GM19193 (cell line): ENCODE measurements around the gene NDUFAF7.

Experiments
- POLR2A ChIP-seq: IDR thresholded peaks from 4 replicates; pipeline ENCODE4 v1.6.1; 2011; ENCODE audit not compliant: insufficient read depth, insufficient read length; ENCODE audit errors: extremely low read depth

Gene NDUFAF7

GRCh38 chr2:37211212-37211611 lies 20.2 kb upstream of the NDUFAF7 start:
- no peak for TF ChIP-seq POLR2A

- TF ChIP-seq POLR2A = no peak
These were observed 19.5 kb upstream of the NDUFAF7 start for GRCh38 chr2:37211939-37212338.

- no peak for TF ChIP-seq POLR2A
These were observed 16.2 kb upstream of the NDUFAF7 start for GRCh38 chr2:37215250-37215649.

DNA sequence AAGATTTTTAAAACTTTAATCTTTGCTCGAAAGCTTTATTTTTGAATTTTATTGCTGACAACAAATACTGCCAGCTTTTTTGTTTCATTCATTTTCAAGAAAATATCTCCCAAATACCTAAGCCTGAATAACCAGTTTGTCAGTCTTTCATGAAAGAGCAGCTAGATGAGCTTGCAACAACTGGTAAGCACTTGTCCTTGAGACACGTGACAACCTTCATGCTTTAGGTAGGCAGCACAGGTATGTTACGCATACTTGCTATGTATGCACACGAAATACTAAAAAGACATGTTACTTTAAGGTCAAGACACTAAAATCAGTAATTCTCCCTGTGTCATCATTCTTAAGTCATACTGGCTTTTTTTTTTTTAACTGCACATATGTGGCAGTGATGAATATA lies 12.4 kb upstream of the NDUFAF7 start:
- no peak for TF ChIP-seq POLR2A

DNA sequence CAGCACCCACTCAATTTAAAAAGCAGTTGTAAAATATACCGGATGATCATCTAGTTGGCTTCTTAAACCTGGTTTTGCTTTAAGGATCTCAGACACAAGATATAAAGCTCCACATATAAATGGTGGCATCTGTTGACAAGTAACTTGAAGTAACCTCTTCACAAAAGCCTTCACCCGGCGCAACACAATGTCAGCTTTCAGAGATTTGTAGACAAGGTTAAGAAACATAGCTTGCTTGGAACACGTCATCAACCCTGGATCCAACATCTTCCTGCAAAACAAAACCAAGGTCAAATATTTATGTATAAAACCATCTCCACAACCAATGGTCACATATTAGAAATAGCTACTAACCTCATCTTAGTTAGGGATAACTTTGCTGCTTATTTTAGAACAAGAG lies 8.3 kb upstream of the NDUFAF7 start:
- no peak for TF ChIP-seq POLR2A

DNA sequence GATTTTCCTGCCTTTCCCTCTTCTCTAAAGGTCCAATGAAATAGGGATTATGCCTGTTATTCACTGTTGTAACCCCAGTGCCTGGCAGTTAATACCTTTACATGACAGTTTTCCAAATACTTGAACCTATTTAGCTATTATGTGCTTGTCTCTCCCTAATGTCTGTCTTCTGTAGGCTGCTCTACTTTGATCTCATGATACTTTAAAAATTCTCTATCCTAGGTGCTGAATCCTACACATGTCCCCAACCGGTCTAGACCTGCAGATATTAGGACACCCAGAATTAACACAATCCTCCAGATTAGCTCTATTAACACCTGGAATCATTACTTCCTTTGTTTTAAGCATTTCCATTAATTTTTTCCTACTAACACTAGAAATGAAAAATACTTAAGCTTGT lies 7.4 kb upstream of the NDUFAF7 start:
- TF ChIP-seq POLR2A = no peak

- no peak for TF ChIP-seq POLR2A
These were observed 4.6 kb upstream of the NDUFAF7 start for GRCh38 chr2:37226863-37227262.

DNA sequence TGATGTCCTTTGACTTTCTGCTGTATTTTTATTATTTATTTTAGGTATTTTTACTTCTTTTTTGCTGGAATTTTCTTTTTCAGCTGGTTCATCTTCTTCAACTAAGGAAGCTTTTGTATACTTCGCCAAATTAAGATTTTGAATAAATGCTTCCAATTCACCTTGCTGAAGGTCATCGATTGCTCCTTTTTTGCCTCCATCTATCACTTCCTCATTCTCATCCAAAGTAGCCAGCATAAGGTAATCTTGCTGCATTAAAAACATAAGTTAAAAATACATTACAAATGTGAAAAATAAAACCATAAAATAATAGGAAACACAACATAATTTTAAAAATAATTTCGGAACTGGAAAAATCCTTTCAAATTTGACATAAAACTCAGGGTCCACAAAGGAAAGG lies 2.7 kb upstream of the NDUFAF7 start:
- no peak for TF ChIP-seq POLR2A

- no peak for TF ChIP-seq POLR2A
These were observed 877 bp upstream of the NDUFAF7 start for GRCh38 chr2:37230581-37230980.

- TF ChIP-seq POLR2A = no peak
These were observed 874 bp downstream of the NDUFAF7 start for GRCh38 chr2:37232131-37232933.

GRCh38 chr2:37243435-37243834 lies 12.0 kb downstream of the NDUFAF7 start:
- no peak for TF ChIP-seq POLR2A

DNA sequence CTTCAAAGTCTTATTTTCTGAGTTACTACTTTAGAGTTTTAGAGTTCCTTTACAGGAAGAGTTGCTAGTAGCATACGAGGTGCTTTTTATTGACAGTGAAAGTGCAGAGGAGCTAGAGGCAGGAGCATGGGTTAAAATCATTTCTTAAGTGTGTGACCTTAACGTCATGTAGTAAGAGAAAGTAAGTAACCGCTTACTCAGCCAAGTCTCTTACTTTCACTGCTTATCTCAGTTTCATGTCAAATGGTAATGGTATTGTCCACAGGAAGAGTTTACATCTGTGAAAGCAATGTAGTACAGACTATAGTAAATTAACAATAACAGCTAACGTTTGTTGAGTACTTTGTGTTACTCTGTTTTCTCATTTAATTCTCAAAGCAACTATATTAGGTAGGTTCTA lies 12.6 kb downstream of the NDUFAF7 start:
- no peak for TF ChIP-seq POLR2A

DNA sequence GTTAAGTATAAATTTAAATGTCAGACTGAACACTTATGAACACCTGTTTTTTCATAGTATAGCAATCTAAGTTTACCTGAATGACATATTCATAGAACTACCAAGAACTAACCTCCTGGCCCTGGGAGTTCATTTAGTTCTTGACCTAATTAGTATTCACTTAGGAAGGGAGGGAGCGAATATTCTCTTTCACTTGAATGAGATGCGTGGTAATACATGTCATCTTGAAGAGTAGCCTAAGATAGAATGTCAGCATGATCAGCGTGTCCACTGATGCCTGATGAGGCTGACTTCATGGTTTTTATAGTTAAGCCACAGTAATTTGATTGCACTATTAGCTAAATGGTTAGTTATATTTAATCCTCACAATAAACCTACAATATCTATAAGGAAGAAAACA lies 13.3 kb downstream of the NDUFAF7 start:
- no peak for TF ChIP-seq POLR2A

- no peak for TF ChIP-seq POLR2A
These were observed 14.7 kb downstream of the NDUFAF7 start for GRCh38 chr2:37246205-37246604.

- TF ChIP-seq POLR2A = no peak
These were observed 19.6 kb downstream of the NDUFAF7 start for GRCh38 chr2:37250869-37251740.

DNA sequence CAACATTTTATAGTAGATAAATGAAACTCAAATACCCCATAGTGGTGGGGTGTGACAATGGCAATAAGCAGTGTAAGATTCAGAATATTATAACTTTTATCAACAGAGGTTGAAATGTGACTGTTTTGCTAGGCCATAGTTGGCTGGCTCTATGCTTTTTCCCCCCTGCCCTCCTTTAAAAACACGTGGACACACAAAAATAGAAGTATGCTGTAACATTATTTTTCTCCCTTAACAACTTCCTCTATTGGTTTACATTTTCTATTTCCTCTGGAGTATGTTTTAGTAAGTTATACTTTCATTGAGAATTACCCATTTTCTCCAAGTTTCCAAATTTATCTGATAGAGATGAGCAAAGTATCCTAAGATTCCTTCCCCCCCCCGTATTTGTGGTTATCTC lies 31.1 kb downstream of the NDUFAF7 start:
- no peak for TF ChIP-seq POLR2A
